ENCODE measurements around the gene THADA. TPM values are rescaled to one million over a fixed set of nuclear protein-coding genes. Genes with fewer than 3 reads are reported as not detected.
"Not testable (repeated sequence)": the region's sequence is repeated elsewhere in the genome, so short reads cannot be mapped to it uniquely, and the experiment has no call there.

THADA gene
- total and polyA plus RNA-seq, 7 donors = 4.4 to 35.2 (median 20.2) TPM

- Histone ChIP-seq H3K4me3 (no peak overlapping the region), H3K4me1 (no peaks in the 10 kb centered on the region), H3K27me3 (no peaks in the 10 kb centered on the region), H3K9me3 (no peaks in the 10 kb centered on the region), H3K36me3 (no peaks in the 10 kb centered on the region), H3K27ac (no peak overlapping the region)
- DNase-seq = no peak
- intact Hi-C loops (cut with DNase I) = no loop called here
- WGBS, 2 donors = 11 to 17% methylated on average over 2 of the region's 2 CpGs
- no peak for TF ChIP-seq EP300 (IDR thresholded peaks at IDR 0.05)
- no peak for TF ChIP-seq POLR2A (IDR thresholded peaks at IDR 0.05)
- TF ChIP-seq CTCF (IDR thresholded peaks at IDR 0.05) = peak in 2 of 4 experiments; percentile 17 to 18
- TF ChIP-seq POLR2AphosphoS5 (IDR thresholded peaks at IDR 0.05) = no peak
Observed at GRCh38 chr2:43605079-43605655, 9.3 kb upstream of the THADA start.

GRCh38 chr2:43604674-43605073 is 8.8 kb upstream of the THADA start:
- H3K4me3 ChIP-seq = no peak overlapping the region
- no peaks in the 10 kb centered on the region for H3K36me3 ChIP-seq
- H3K9me3 ChIP-seq = no peaks in the 10 kb centered on the region
- WGBS, 2 donors = 59 to 84% methylated on average over 4 of the region's 4 CpGs
- intact Hi-C loops (cut with DNase I) = no loop called here
- TF ChIP-seq POLR2AphosphoS5 (IDR thresholded peaks at IDR 0.05) (no peak), POLR2A (IDR thresholded peaks at IDR 0.05) (no peak), CTCF (IDR thresholded peaks at IDR 0.05) (no peak), EP300 (IDR thresholded peaks at IDR 0.05) (no peak)
- no peaks in the 10 kb centered on the region for H3K27me3 ChIP-seq
- H3K27ac ChIP-seq = no peak overlapping the region
- no peaks in the 10 kb centered on the region for H3K4me1 ChIP-seq
- DNase-seq = no peak

GRCh38 chr2:43600596-43600995 is 4.8 kb upstream of the THADA start:
- 22 to 76% methylated on average over 1 of the region's 1 CpG for WGBS, 2 donors

GRCh38 chr2:43594875-43595274 is 963 bp downstream of the THADA start:
- H3K27ac ChIP-seq = no peak overlapping the region
- peaks cover 0 to 23% (median 16%) of the 10 kb centered on the region in 4 donors for H3K4me1 ChIP-seq
- WGBS, 2 donors = 79 to 90% methylated on average over 3 of the region's 3 CpGs
- H3K36me3 ChIP-seq = peaks cover 0 to 27% (median 7%) of the 10 kb centered on the region in 4 donors
- TF ChIP-seq POLR2AphosphoS5 (IDR thresholded peaks at IDR 0.05) = no peak
- no peak for TF ChIP-seq EP300 (IDR thresholded peaks at IDR 0.05)
- DNase-seq = no peak
- intact Hi-C loops (cut with DNase I) = loop anchor here (5.0 kb wide), 1 partner anchor 402 kb away; the partner anchor contains the start of gene LRPPRC
- no peaks in the 10 kb centered on the region for H3K9me3 ChIP-seq
- peak overlapping the region; percentile 63 to 85 (median 70) for H3K4me3 ChIP-seq
- H3K27me3 ChIP-seq = no peaks in the 10 kb centered on the region

More at GRCh38 chr2:43600596-43600995, 4.8 kb upstream of the THADA start:
- H3K4me3 ChIP-seq; H3K27me3 ChIP-seq; DNase-seq; H3K9me3 ChIP-seq; H3K4me1 ChIP-seq; H3K36me3 ChIP-seq; H3K27ac ChIP-seq; intact Hi-C loops (cut with DNase I): not testable (repeated sequence)

- WGBS, 2 donors = 90 to 94% methylated on average over 3 of the region's 3 CpGs
- intact Hi-C loops (cut with DNase I) = no loop called here
- H3K27ac ChIP-seq = no peak overlapping the region
Observed at GRCh38 chr2:43593254-43593653, 2.6 kb downstream of the THADA start.

More at GRCh38 chr2:43593254-43593653, 2.6 kb downstream of the THADA start:
- H3K4me1 ChIP-seq = peaks cover 0 to 23% (median 16%) of the 10 kb centered on the region in 4 donors
- H3K9me3 ChIP-seq = no peaks in the 10 kb centered on the region
- peaks cover 0 to 44% (median 7%) of the 10 kb centered on the region in 4 donors for H3K36me3 ChIP-seq
- H3K27me3 ChIP-seq = no peaks in the 10 kb centered on the region
- no peak overlapping the region for H3K4me3 ChIP-seq
- no peak for TF ChIP-seq EP300 (IDR thresholded peaks at IDR 0.05)
- no peak for TF ChIP-seq POLR2A (IDR thresholded peaks at IDR 0.05)
- TF ChIP-seq POLR2AphosphoS5 (IDR thresholded peaks at IDR 0.05) = no peak
- TF ChIP-seq CTCF (IDR thresholded peaks at IDR 0.05) = no peak
- DNase-seq = no peak
